Activated naive CD8-positive, alpha-beta T cell treated with anti-CD3 and anti-CD28 coated beads, Interleukin-2, amount 10 ng/mL, durations not matched to agents 7 days and 5 days (primary cell): ENCODE measurements around the gene ZNF425. TPM values are rescaled to one million over a fixed set of nuclear protein-coding genes. Genes with fewer than 3 reads are reported as not detected.

Source experiments
- ATAC-seq: fragments of 150-1000 bp; cut with Tn5 transposase; one replicate; pipeline ENCODE4 v1.10.0; 2021; ENCODE audit warnings: low read depth, moderate library complexity
- POLR2A ChIA-PET: fragments of 350-600 bp; sonication (Branson Sonifier 250); formaldehyde crosslinking; loops from one replicate; lab custom pipeline; 2021; ENCODE audit warnings: antibody characterized with exemption; lab: Charles Lee
- DNase-seq: peaks from one replicate; pipeline ENCODE4 v3.0.0; 2021
- H3K27ac Mint-ChIP-seq: one replicate; pipeline ENCODE4 v1.8.0; 2022; ENCODE audit warnings: mild to moderate bottlenecking, mixed read lengths
- H3K27me3 Mint-ChIP-seq: one replicate; pipeline ENCODE4 v1.8.0; 2022; ENCODE audit warnings: mild to moderate bottlenecking, moderate library complexity, mixed read lengths
- H3K36me3 Mint-ChIP-seq: one replicate; pipeline ENCODE4 v1.8.0; 2021; ENCODE audit warnings: mild to moderate bottlenecking, mixed read lengths
- H3K4me1 Mint-ChIP-seq: one replicate; pipeline ENCODE4 v1.8.0; 2021; ENCODE audit warnings: mixed read lengths
- H3K4me3 Mint-ChIP-seq: one replicate; pipeline ENCODE4 v1.8.0; 2022; ENCODE audit warnings: mild to moderate bottlenecking, moderate library complexity, mixed read lengths
- H3K9me3 Mint-ChIP-seq: one replicate; pipeline ENCODE4 v1.8.0; 2021; ENCODE audit warnings: mixed read lengths
- total RNA-seq, 2 experiments: library from RNA; stranded (reverse); gene quantifications; one replicate each; pipeline ENCODE4 v1.2.3, GENCODE V29; 2021

Gene ZNF425
- total RNA-seq, 2 experiments from 2014 or later: 1.0 to 1.4 TPM

DNA sequence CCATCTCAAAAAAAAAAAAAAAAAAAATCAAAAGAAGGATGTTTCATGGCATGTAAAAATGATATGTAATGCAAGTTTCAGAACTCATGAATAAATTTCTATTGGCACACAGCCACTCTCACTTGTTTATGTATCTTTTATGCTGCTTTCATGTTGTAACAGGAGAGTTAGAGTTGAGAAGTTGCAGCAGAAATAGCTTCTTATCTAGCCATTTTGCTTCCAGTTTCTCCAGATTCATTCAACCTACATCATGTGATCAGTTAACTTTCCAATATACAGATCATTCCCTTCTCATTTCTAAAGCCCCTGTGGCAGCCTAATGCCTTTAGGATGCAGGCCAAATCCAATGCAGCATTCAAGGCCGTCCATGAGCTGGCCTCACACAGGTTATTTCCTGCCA lies 66.0 kb downstream of the ZNF425 start:
- H3K27ac Mint-ChIP-seq: no peak overlapping the region
- ATAC-seq: no peak

GRCh38 chr7:149053885-149054284 lies 72.2 kb downstream of the ZNF425 start:
- ATAC-seq (no peak), DNase-seq (no peak)
- Mint-ChIP-seq H3K27me3 (peaks cover 9% of the 10 kb centered on the region), H3K9me3 (no peaks in the 10 kb centered on the region), H3K4me3 (no peak overlapping the region), H3K36me3 (no peaks in the 10 kb centered on the region), H3K4me1 (peaks cover 3% of the 10 kb centered on the region), H3K27ac (no peak overlapping the region)
- POLR2A ChIA-PET: no interaction called here

More for the DNA sequence above, 66.0 kb downstream of the ZNF425 start:
- Mint-ChIP-seq H3K27me3 (no peaks in the 10 kb centered on the region), H3K4me1 (peaks cover 5% of the 10 kb centered on the region), H3K9me3 (no peaks in the 10 kb centered on the region), H3K36me3 (no peaks in the 10 kb centered on the region), H3K4me3 (no peak overlapping the region)
- POLR2A ChIA-PET: interaction anchor here (0.7 kb wide), 2 partner anchors 40 to 53 kb away, joined by 6 to 8 read pairs; no protein-coding TSS in a partner anchor
- DNase-seq: no peak

DNA sequence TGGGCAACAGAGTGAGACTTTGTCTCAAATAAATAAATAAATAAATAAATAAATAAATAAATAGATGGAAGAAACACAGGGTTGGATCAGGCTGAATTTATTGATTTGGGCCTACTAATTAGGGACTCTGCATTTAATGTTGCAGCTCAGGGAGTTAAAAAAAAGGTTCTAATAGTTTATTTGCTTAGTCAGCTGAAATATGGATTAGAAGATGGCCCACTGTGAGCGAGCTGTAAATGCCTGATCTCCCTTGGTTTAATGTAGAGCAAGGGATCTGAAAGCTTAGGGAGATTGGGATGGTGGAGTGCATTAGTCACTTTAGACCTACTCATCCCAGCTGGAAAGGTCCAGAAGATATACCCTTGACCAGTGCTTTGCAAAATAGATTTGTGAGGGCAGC lies 72.7 kb downstream of the ZNF425 start:
- DNase-seq: no peak
- H3K4me1 Mint-ChIP-seq: peaks cover 3% of the 10 kb centered on the region
- H3K27ac Mint-ChIP-seq: no peak overlapping the region
- peaks cover 9% of the 10 kb centered on the region for H3K27me3 Mint-ChIP-seq
- no peaks in the 10 kb centered on the region for H3K36me3 Mint-ChIP-seq
- H3K9me3 Mint-ChIP-seq: no peaks in the 10 kb centered on the region
- no peak overlapping the region for H3K4me3 Mint-ChIP-seq
- ATAC-seq: no peak
- POLR2A ChIA-PET: no interaction called here

Other genes starting within 250 kb of the ZNF425 start
- 10 to 100 TPM; 73.8 to 76.6 TPM for gene EZH2, start 242.0 kb downstream of the ZNF425 start, total RNA-seq
- gene PDIA4, start 97.8 kb downstream of the ZNF425 start, total RNA-seq: 10 to 100 TPM; 56.6 to 56.8 TPM
- gene ZNF786, start 35.6 kb downstream of the ZNF425 start, total RNA-seq: 10 to 100 TPM in 1 of 2 experiments, 1 to 10 TPM in 1; 9.5 to 10.3 TPM
- gene ZNF398, start 21.1 kb upstream of the ZNF425 start, total RNA-seq: 10 to 100 TPM; 15.0 to 15.6 TPM
- 10 to 100 TPM; 24.7 to 26.2 TPM for gene ZNF282, start 69.2 kb upstream of the ZNF425 start, total RNA-seq
- 10 to 100 TPM; 14.6 to 15.5 TPM for gene ZNF212, start 113.3 kb upstream of the ZNF425 start, total RNA-seq
- gene ZNF783, start 135.9 kb upstream of the ZNF425 start, total RNA-seq: 10 to 100 TPM; 22.0 to 23.7 TPM